Measurements from ENCODE around the gene C8G. TPM values are rescaled to one million over a fixed set of nuclear protein-coding genes. Genes with fewer than 3 reads are reported as not detected.

C8G gene
- total RNA-seq, 1 donor from 2014 or later = 1.5 TPM

GRCh38 chr9:136939996-136940525 lies 5.0 kb upstream of the C8G start:
- H3K9me3 Mint-ChIP-seq = no peaks in the 10 kb centered on the region
- H3K4me1 Mint-ChIP-seq (ENCODE audit: low read depth) = peaks cover 8% of the 10 kb centered on the region
- H3K27me3 Mint-ChIP-seq (ENCODE audit: insufficient read depth) = no peaks in the 10 kb centered on the region
- H3K36me3 Mint-ChIP-seq (ENCODE audit: low read depth) = peaks cover 30% of the 10 kb centered on the region
- no peak overlapping the region for H3K27ac Mint-ChIP-seq
- intact Hi-C loops (cut with micrococcal nuclease) = no loop called here
- no peak overlapping the region for H3K4me3 Mint-ChIP-seq
- no peak for DNase-seq (ENCODE audit: low spot score)

GRCh38 chr9:136940526-136941230 lies 4.4 kb upstream of the C8G start:
- no peak for DNase-seq (ENCODE audit: low spot score)
- Mint-ChIP-seq H3K9me3 (no peaks in the 10 kb centered on the region), H3K4me3 (no peak overlapping the region), H3K36me3 (ENCODE audit: low read depth) (peaks cover 30% of the 10 kb centered on the region), H3K27ac (no peak overlapping the region), H3K27me3 (ENCODE audit: insufficient read depth) (no peaks in the 10 kb centered on the region), H3K4me1 (ENCODE audit: low read depth) (peaks cover 8% of the 10 kb centered on the region)
- intact Hi-C loops (cut with micrococcal nuclease) = no loop called here

- intact Hi-C loops (cut with micrococcal nuclease) = no loop called here
- peaks cover 8% of the 10 kb centered on the region for H3K4me1 Mint-ChIP-seq (ENCODE audit: low read depth)
- no peaks in the 10 kb centered on the region for H3K27me3 Mint-ChIP-seq (ENCODE audit: insufficient read depth)
- DNase-seq (ENCODE audit: low spot score) = no peak
- peaks cover 27% of the 10 kb centered on the region for H3K36me3 Mint-ChIP-seq (ENCODE audit: low read depth)
- H3K27ac Mint-ChIP-seq = no peak overlapping the region
- no peaks in the 10 kb centered on the region for H3K9me3 Mint-ChIP-seq
- H3K4me3 Mint-ChIP-seq = no peak overlapping the region
These were observed 3.6 kb upstream of the C8G start for GRCh38 chr9:136941231-136942111.

- peak overlapping the region; percentile 73 for H3K4me3 Mint-ChIP-seq
- H3K27ac Mint-ChIP-seq = no peak overlapping the region
- H3K36me3 Mint-ChIP-seq (ENCODE audit: low read depth) = peaks cover 23% of the 10 kb centered on the region
- H3K27me3 Mint-ChIP-seq (ENCODE audit: insufficient read depth) = no peaks in the 10 kb centered on the region
- intact Hi-C loops (cut with micrococcal nuclease) = no loop called here
- no peaks in the 10 kb centered on the region for H3K9me3 Mint-ChIP-seq
- DNase-seq (ENCODE audit: low spot score) = no peak
- peaks cover 7% of the 10 kb centered on the region for H3K4me1 Mint-ChIP-seq (ENCODE audit: low read depth)
These were observed 2.7 kb upstream of the C8G start for GRCh38 chr9:136942112-136942880.

- intact Hi-C loops (cut with micrococcal nuclease) = no loop called here
- H3K36me3 Mint-ChIP-seq (ENCODE audit: low read depth) = peaks cover 19% of the 10 kb centered on the region
- DNase-seq (ENCODE audit: low spot score) = no peak
- H3K27ac Mint-ChIP-seq = no peak overlapping the region
- H3K27me3 Mint-ChIP-seq (ENCODE audit: insufficient read depth) = no peaks in the 10 kb centered on the region
- peak overlapping the region; percentile 73 for H3K4me3 Mint-ChIP-seq
- H3K9me3 Mint-ChIP-seq = no peaks in the 10 kb centered on the region
- peaks cover 5% of the 10 kb centered on the region for H3K4me1 Mint-ChIP-seq (ENCODE audit: low read depth)
These were observed 2.2 kb upstream of the C8G start for GRCh38 chr9:136942881-136943230.

- no peaks in the 10 kb centered on the region for H3K27me3 Mint-ChIP-seq (ENCODE audit: insufficient read depth)
- peak overlapping the region; percentile 83 for H3K4me3 Mint-ChIP-seq
- H3K36me3 Mint-ChIP-seq (ENCODE audit: low read depth) = peaks cover 18% of the 10 kb centered on the region
- intact Hi-C loops (cut with micrococcal nuclease) = loop anchor here (1.0 kb wide), 6 partner anchors 35 to 136 kb away; partner anchors contain the start of genes AJM1, PAXX and RABL6
- H3K27ac Mint-ChIP-seq = peak overlapping the region; percentile 86
- no peaks in the 10 kb centered on the region for H3K9me3 Mint-ChIP-seq
- H3K4me1 Mint-ChIP-seq (ENCODE audit: low read depth) = peaks cover 5% of the 10 kb centered on the region
- peak; percentile 36 for DNase-seq (ENCODE audit: low spot score)
These were observed 1.5 kb upstream of the C8G start for GRCh38 chr9:136943291-136944211.

- H3K27me3 Mint-ChIP-seq (ENCODE audit: insufficient read depth) = no peaks in the 10 kb centered on the region
- peaks cover 5% of the 10 kb centered on the region for H3K4me1 Mint-ChIP-seq (ENCODE audit: low read depth)
- intact Hi-C loops (cut with micrococcal nuclease) = loop anchor here (1.0 kb wide), 6 partner anchors 34 to 137 kb away; partner anchors contain the start of genes AJM1, PAXX and RABL6
- DNase-seq (ENCODE audit: low spot score) = no peak
- H3K36me3 Mint-ChIP-seq (ENCODE audit: low read depth) = peaks cover 14% of the 10 kb centered on the region
- no peak overlapping the region for H3K27ac Mint-ChIP-seq
- H3K4me3 Mint-ChIP-seq = peak overlapping the region; percentile 83
- no peaks in the 10 kb centered on the region for H3K9me3 Mint-ChIP-seq
These were observed 878 bp upstream of the C8G start for GRCh38 chr9:136944212-136944518.

GRCh38 chr9:136945333-136946227 lies 537 bp downstream of the C8G start:
- intact Hi-C loops (cut with micrococcal nuclease) = loop anchor here (5.0 kb wide), 1 partner anchor 82 kb away; the partner anchor contains the start of gene ABCA2
- H3K4me3 Mint-ChIP-seq = peak overlapping the region; percentile 71
- no peak for DNase-seq (ENCODE audit: low spot score)
- no peak overlapping the region for H3K27ac Mint-ChIP-seq
- no peaks in the 10 kb centered on the region for H3K27me3 Mint-ChIP-seq (ENCODE audit: insufficient read depth)
- H3K4me1 Mint-ChIP-seq (ENCODE audit: low read depth) = peaks cover 5% of the 10 kb centered on the region
- no peaks in the 10 kb centered on the region for H3K9me3 Mint-ChIP-seq
- peaks cover 10% of the 10 kb centered on the region for H3K36me3 Mint-ChIP-seq (ENCODE audit: low read depth)

GRCh38 chr9:136946228-136947027 lies 1.4 kb downstream of the C8G start:
- no peak for DNase-seq (ENCODE audit: low spot score)
- Mint-ChIP-seq H3K36me3 (ENCODE audit: low read depth) (peaks cover 7% of the 10 kb centered on the region), H3K27me3 (ENCODE audit: insufficient read depth) (no peaks in the 10 kb centered on the region), H3K9me3 (no peaks in the 10 kb centered on the region), H3K27ac (no peak overlapping the region), H3K4me1 (ENCODE audit: low read depth) (peaks cover 5% of the 10 kb centered on the region), H3K4me3 (no peak overlapping the region)
- intact Hi-C loops (cut with micrococcal nuclease) = loop anchor here (5.0 kb wide), 1 partner anchor 81 kb away; the partner anchor contains the start of gene ABCA2

- Mint-ChIP-seq H3K9me3 (no peaks in the 10 kb centered on the region), H3K27ac (no peak overlapping the region), H3K27me3 (ENCODE audit: insufficient read depth) (no peaks in the 10 kb centered on the region), H3K36me3 (ENCODE audit: low read depth) (peaks cover 3% of the 10 kb centered on the region), H3K4me1 (ENCODE audit: low read depth) (peaks cover 5% of the 10 kb centered on the region), H3K4me3 (no peak overlapping the region)
- DNase-seq (ENCODE audit: low spot score) = no peak
- intact Hi-C loops (cut with micrococcal nuclease) = loop anchor here (5.0 kb wide), 1 partner anchor 80 kb away; the partner anchor contains the start of gene ABCA2
These were observed 2.2 kb downstream of the C8G start for GRCh38 chr9:136947028-136947891.

Data from activated T-helper 1 cell treated with anti-CD3 and anti-CD28 coated beads, Interleukin-12 subunit alpha, Interleukin-12 subunit beta, Interleukin-2, Interleukin-4 antibody, amounts not matched to agents 30 ng/mL and 10 ng/mL and 1 ng/mL, durations not matched to agents 14 hours and 24 hours and 36 hours (primary cell).